Renal pelvis (tissue), 4 donors: ENCODE data around the gene FLOT1. TPM values are rescaled to one million over a fixed set of nuclear protein-coding genes. Genes with fewer than 3 reads are reported as not detected.
A peak's percentile ranks its signal among the peaks of the same experiment; 100 is the strongest.

Experiments used
- DNase-seq: peaks from one replicate; pipeline ENCODE4 v3.0.0-alpha.2; 2013
- polyA plus RNA-seq, 3 donors: library from polyadenylated mRNA; unstranded; fragments of 120-200 nt; gene quantifications; one replicate each; pipeline ENCODE4 v1.2.1, GENCODE V29; 2013; ENCODE audit not compliant: insufficient read length in 3 of 3

The FLOT1 gene
- polyA plus RNA-seq, 3 donors: 138 to 144 (median 138) TPM

DNA sequence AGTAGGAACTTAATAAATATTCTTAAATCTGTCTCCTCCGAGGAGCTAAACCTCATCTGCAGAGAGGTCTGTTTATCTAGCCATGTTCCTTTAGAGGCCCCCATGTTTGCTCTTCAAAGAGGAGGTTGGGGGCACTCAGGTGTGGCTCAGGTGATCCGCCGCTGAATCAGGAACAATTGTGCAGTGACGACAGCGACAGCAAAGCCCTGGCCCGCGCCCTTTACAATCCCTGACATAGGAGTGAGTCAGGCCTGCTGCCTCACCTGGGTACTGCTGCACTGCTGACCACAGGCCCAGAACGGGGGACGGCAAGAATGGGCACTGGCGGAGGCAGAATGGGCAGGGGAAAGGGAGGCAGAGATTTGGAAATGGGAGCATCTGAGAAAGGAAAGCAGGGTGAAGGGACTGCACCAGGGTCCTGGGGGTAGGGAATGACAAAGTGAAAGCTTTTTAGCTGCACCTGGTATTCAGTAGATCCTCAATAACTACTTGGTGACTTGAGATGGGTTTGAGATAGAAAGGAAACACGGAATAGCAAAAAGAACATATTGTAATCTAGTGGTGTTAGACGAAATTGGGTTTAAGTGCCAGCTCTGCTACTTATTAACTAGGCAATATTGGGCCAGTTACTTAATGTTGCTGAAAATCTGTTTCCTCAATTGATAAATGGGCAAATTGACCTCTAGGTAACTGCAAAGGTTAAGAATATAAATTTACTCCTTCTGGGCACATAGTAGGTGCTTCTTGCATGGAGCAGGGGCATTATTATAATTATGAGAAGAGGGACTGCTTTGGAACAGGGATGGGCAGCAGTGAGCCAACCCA, 7.3 kb upstream of the FLOT1 start:
- no peak for DNase-seq

DNA sequence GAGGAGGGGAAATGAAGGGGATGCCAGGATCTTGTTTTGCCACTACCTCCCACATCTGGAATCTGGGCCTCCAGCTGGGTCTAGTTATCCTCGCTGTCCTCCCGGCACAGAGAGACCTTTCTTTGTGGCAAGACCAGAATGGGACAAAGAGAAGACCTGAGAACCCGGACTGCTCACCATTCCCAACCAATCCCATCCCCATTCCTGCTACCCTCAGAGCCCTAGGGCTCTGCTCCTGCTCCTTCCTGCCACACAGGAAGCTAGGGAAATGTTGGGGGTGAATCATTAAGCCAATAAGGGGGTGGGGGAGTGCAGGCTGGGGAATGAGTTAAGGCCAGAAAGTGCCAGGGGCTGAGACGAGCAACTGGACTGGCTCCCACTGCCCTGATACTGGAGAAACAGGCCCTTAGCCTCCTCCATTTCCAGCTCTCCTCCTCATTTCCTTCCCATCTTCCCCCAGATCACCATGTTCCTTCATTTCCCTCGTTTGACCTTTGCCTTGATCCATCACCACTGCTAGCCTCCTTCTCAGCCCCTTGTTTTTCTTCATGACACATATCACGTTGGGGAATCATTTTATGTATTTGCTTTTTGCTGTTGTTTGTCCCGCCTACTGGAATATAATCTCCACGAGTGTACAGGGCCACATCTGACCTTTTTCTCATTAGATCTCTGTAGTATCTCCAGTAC, 6.5 kb upstream of the FLOT1 start:
- no peak for DNase-seq

DNA sequence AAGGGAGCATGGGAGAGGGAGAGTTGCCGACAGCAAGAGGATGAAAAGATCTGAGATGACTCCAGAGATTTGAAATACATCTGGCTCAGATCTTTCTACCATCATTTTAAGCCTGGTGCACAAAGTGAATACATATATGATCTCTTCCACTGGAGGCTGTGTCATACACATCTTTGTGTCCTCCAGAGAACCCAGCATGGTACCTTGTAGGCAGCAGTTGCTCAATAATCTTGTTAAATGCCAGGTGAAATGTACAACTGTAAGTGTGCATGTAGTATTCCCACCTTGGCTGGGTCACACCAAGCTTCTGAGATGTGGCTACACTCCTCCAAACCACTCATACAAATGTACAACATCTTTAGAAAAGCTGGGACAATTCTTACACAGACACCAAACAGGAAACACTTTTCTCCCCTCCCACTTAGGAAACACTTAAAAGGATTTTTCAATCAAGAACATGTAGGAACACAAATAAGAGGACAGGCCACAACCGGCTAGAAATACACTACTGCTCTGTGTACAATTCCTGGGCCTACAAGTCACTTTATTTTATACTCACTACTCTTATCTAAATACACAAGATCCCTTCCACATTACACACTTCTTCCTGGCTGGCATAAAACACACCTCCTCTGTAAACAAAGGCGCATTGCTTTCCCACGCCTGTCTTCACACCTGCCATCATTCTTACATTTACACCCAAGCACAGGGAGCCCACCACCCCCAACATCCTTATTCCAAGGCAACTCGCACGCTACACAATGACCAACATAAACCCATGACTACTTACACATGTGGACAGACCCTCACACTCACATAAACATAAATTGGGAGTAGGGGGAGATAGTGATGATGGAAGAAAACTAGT, 5.6 kb upstream of the FLOT1 start:
- no peak for DNase-seq

DNA sequence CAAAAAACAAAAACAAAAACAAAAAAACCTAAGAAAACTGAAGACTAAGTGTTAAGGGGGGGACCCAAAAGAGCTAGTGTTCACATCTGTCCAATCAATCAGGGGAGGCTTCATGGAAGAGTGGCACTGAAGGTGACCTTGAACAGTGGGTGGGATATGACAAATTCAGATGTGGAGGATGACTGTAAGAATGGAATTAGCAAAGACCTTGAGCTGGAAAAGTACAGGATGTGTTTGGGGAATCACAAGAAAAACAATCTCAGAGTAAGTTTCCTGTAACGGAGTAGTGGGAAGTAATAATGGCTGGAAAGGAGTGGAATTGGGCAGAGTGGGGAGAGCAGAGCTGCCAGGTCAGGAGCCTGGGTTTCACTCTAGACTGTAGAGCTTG, 4.8 kb upstream of the FLOT1 start:
- DNase-seq: no peak

DNA sequence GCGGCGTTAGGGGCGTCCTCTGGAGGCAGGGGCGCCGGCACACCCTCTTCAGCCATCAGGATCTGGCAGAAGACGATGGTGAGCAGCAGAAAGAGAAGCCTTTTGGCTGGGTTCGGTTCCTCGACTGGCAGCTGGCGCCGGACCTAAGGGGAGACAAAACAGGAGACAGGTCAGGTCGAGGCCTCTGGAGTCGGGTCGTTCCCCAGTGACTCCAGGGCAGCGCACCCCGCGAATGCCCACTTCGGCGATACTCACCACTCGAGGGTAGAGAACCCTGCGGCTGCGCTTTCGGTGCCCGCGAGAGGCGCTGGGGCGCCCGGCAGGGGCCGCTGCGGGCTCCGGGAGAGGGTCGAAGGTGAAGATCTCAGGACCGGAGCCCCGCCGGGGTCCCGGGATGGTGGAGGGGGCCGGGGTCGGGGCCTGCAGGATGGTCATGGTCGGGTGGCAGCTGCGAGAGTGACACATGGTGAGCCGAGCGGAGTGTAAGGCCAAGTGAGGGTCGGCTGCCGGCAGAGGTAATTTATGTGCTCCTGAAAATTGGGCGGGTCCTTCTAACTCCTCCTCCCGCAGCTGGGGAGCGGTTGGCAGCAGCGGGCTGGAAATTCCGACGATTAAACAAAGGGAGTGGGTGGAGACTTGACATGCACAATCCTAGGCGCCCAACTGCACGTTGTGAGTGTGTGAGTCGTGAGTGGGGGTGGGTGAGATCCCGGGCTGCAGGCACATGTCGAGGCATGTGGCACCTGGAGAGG, 1.7 kb upstream of the FLOT1 start, which contains the start of gene IER3:
TSS of gene IER3 (minus strand) at position 494 of the 752 bp plus-strand sequence. CDS start at position 465, 29 bp downstream.
- peak; percentile 88 for DNase-seq

DNA sequence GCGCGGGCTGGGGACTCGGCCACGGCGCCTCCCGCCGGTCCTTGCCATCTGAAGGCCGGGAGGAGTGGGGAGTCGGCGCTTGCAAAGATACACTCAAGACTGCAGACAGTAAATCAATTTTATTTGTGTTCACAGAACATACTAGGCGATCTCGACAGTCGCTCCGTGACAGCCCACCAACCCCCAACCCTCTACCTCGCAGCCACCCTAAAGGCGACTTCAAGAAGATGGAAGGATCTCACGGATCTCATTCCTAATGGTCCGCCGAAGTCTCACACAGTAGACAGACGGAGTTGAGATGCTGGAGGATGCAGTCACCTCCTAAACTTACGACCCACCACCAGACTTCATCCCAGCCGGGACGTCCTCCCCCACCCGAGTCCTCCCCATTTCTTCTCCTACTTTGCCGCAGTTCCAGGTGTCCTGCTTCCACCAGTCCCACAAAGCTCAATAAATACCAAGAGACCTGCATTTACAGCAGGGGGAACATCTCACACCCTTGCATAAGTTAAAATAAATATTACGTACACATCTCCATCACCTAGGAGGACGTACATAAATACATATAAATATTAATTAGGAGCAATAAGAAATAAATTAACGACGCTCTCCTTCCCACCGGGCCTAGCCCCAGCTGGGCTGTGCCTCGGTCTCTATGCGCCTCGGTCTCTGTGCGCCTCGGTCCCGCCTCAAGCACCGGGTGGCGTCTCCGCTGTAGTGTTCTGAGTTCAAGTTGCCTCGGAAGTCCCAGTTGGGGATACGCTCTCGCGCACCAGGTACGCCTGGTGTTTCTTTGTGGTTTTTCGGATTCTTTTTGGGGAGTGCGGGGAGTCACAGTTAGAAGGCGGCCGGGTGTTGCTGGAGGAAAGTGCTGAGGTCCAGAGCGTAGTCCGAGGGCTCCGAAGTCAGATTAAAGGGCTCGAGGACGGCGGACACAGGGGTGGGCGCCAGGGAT, 889 bp upstream of the FLOT1 start:
- DNase-seq: no peak

DNA sequence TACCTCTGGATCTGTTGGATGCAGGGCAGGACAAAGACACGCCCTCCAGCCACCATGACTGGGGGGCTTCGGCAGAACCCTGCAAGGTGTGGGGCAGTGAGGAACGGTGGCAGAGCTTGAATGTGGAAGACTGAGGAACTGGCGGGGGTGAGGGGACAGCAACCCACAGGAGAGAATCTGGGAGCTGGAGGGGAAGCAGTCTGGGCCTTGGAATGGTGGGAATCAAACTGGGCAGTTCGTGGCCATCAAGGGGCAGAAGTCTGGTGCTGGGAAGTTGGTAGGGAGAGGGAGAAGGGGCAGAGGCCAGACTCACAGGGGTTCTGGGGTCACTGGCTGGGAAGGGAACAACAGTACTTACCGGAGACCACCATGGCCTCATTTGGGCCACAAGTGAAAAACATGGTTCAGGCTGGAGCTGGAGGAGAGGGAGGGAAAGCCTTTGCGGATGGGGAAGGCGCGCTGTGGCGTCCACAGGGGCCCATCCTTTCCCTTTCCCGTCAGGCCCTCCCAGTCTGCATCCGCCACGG, 635 bp downstream of the FLOT1 start:
- DNase-seq: no peak

DNA sequence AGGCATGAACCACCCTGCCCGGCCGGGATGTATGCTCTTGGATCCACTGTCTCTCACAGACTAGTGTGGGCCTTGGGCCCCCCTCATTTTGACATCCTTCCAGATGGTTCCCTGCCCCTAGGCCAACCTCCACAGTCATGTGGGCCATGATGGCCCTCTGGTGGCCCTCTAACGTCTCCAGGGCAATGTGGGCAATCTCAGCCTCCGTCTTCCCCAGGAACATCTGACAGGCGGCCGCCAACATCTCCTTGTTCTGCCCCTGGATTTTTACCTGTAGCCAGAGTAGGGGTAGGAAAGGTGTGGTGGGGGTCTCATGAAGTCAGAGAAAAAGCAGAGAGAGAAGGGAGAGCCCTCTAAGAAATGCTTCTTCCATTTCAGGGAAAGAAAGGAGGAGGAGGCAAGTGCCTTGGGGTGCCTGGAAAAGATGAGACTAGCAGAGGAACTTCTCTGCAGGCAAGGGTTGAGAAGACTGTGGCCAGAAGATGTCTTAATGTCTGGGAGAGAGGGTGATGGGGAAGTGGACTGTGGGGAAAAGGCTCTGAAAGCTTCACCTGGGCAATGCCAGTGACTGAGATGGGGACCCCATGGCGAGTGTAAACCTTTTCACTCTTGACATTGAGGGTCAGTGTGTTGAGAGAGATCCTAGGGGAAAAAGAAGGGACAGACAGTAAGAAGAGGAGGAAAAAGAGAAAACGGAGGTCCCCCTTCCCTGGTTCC, 1.3 kb downstream of the FLOT1 start:
- no peak for DNase-seq

DNA sequence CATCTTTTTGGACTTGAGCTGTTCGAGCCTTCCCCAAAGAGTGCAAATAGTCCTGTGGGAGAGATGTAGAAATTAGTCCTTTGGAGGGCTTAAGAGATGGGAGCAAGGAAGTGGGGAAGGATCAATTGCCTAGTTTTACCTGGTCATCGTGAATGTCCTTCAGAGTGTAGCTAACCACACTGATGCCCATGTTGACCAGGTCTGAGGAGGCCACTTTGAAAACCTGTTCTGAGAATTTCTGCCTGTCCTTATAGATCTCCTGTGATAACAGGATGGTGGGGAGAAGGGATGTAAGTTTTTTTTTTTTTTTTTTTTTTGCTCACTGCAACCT, 2.0 kb downstream of the FLOT1 start:
- no peak for DNase-seq

DNA sequence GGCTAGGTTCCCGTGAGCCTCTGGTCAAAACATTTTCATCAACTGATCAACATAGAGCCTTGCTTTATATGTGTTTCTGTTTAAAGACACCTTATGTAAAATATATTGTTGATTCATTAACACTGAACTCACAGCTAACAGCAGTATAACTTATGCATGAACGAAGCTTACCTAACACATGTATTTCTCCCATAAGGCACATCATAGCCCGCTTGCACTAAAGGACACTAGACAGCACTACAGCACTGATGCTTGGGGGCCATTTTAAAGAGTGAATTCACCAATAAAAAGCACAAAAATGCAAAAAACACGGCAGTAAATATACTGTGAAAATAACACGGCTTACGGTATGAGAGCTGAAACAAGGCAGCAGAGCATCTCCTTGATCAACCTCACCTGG, 4.0 kb downstream of the FLOT1 start:
- no peak for DNase-seq

DNA sequence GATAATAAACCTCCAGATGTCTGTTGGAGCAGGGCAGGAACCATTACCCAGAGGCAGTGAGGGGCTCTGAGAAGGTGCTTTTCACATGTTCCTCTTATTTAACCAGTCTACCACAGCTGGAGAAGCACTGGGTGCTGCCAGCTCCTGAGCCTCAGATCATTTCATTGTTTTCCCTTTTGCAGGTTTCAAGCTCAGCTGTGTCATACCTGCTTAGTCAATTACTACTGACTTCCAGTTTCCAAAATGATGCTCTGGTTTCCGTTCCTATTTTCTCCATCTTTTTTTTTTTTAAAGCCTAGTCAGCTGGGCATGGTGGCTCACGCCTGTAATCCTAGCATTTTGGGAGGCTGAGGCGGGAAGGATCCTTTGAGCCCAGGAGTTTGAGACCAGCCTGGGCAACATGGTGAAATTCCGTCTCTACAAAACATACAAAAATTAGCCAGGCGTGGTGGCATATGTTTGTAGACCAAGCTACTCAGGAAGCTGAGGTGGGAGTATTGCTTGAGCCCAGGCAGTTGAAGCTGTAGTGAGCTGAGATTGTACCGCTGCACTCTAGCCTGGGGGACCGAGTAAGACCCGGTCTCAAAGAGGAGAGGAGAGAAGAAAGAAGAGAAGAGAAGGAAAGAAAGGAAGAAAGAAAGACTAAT, 6.7 kb downstream of the FLOT1 start:
- DNase-seq: no peak

DNA sequence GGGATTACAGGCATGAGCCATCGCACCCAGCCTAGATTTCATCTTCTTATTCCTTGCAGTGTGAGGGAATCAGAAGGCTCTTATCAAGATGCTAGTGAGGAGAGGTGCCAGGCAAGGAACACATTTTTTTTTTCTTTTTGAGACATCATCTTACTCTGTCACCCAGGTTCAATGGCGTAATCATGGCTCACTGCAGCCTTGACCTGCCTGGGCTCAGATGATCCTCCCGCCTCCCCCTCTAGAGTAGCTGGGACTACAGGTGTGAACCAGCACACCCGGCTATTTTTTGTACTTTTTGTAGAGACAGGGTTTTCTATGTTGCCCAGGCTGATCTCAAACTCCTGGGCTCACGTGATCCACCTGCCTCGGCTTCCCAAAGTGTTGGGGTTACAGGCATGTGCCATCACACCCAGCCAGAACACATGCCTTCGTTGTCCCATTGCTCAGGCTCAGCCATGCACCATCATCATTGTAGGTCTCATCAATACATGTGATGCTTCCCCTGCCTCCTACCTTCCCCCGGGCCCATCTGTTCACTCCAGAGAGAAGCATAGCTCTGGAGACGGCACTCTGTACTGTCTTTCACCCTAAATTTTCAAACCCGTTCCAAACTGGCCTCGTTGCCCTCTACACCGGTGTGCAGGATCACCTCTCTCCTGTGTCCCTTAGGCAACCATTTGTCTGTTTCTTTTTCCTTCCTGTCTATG, 10.1 kb downstream of the FLOT1 start:
- DNase-seq: no peak

DNA sequence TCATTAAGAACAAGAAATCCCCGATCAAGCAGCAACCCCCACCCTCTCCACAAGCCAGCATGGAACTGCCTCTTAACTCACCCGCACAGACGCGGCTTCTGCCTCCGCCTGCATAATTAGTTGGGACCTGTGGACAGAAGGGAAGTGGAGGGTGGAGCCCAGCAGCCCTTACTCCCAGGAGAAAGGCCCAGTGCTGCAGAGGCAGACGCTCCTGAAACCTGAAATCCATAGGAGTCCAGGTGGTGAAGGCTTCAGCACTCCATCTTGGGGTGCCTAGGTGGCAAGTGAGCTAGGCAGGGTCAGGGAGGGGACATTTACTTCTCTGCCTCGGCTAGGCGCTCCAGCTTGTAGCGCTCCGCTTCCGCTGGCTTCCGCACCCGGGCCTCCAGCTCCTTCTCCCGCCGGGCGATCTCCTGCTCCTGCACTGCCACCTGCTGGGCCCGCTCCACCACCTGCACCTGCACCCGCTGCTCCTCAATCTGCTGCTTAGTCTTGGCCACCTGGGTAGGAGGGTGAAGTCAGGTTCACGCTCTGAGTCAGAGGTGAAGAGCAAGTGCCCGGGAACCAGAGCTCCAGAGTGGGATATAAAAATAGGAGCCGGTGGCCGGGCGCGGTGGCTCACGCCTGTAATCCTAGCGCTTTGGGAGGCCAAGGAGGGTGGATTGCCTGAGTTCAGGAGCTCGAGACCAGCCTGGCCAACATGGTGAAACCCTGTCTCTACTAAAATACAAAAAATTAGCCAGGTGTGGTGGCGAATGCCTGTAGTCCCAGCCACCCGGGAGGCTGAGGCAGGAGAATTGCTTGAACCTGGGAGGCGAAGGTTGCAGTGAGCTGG, 11.7 kb downstream of the FLOT1 start:
- peak; percentile 66 for DNase-seq

DNA sequence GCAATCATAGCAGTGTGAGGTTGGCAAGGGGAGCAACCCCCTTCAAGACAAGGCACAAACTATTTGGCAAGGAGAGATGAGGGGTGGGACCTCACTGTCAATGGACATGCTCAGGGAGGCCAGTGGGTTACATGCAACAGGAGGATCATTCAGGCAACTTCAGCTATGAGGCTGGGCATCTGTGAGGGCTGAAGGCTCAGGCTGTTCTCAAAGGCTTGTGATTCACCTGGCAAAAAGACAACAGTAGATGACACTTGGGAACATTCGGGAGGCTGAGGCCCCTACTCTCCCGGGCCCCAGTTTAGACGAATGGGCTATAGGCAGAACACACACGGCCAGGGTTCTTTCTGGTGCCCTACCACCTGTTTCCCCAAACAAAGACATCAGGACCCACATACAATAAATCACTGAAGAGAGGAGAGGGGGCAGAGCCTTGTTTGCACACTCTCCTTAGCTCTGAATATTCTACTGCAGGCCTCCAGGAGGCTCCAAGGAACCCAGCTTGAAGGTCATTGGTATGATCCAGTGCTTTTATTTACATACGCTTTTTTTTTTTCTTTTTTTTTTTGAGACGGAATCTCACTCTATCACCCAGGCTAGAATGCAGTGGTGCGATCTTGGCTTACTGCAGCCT, 14.4 kb downstream of the FLOT1 start:
- DNase-seq: no peak

DNA sequence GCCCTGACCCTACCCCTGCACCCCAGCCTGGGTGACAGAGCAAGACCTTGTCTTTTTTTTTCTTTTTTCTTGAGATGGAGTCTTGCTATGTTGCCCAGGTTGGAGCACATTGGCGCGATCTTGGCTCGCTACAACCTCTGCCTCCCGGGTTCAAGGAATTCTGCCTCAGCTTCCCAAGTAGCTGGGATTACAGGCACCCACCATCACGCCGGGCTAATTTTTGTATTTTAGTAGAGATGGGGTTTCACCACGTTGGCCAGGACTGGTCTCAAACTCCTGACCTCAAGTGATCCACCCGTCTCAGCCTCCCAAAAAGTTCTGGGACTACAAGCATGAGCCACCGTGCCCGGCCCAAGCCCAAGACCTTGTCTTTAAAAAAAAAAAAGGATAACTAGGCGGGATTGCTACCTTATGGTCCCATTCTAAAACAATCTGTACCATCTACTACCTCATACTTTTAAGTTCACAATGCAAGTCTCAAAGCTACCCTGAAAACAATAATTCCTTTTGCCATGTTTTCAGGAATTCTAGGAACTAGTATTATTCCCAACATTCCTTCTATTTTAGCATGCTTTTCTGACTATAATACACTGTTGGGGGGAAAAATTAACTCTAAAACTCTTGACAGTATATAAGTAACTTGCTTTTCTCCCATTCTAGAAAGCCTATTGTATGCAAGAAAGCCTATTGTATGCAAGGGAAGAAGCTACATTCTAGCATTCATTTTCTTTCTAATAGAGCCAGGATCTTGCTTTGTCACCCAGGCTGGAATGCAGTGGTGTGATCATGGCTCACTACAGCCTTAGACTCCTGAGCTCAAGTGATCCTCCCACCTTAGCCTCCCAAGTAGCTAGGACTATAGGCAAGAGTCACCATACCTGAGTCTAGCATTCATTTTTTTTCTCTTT, 15.7 kb downstream of the FLOT1 start:
- DNase-seq: no peak
